IMR-90 (cell line): ENCODE data around the gene MIER3. TPM values are rescaled to one million over a fixed set of nuclear protein-coding genes. Genes with fewer than 3 reads are reported as not detected.

Experiments used
- ATAC-seq: fragments of 200-7000 bp; cut with Tn5 transposase; 2 replicates; pipeline ENCODE4 v1.9.1; 2020; ENCODE audit warnings: low read depth, mild to moderate bottlenecking, moderate library complexity
- BruUV-seq: library from RNA; stranded (reverse); fragments of 400-500 nt; replicated peaks from 2 replicates; lab custom pipeline; 2021; lab: Mats Ljungman, UMichigan
- CTCF ChIA-PET: fragments of 300-600 bp; formaldehyde crosslinking; extraction: SDS; loops from one replicate; lab custom pipeline; 2021; ENCODE audit warnings: antibody characterized with exemption; lab: Yijun Ruan, JAX
- POLR2A ChIA-PET: fragments of 300-600 bp; sonication (Branson Sonifier 250); formaldehyde crosslinking; loops from one replicate; lab custom pipeline; 2022; ENCODE audit warnings: antibody characterized with exemption; ENCODE audit not compliant: unreplicated experiment; lab: Charles Lee
- DNase-seq: peaks from one replicate; pipeline ENCODE4 v3.0.0; 2013
- H2AFZ ChIP-seq: replicated peaks from 2 replicates; pipeline ENCODE3; 2013; ENCODE audit warnings: low read length, mild to moderate bottlenecking; ENCODE audit not compliant: poor library complexity
- H2AK5ac ChIP-seq: 2 replicates; pipeline ENCODE4 v1.6.1; 2013; ENCODE audit warnings: low read depth, low read length, inconsistent platforms
- H2AK9ac ChIP-seq: replicated peaks from 2 replicates; pipeline ENCODE3; 2013; ENCODE audit warnings: mild to moderate bottlenecking, low read depth, low read length, moderate library complexity; ENCODE audit not compliant: poor library complexity
- H2BK120ac ChIP-seq: 2 replicates; pipeline ENCODE4 v1.6.1; 2013; ENCODE audit warnings: low read depth, low read length, inconsistent platforms
- H2BK15ac ChIP-seq: 3 replicates; pipeline ENCODE4 v1.6.1; 2013; ENCODE audit warnings: low read depth, low read length, inconsistent platforms
- H2BK20ac ChIP-seq: 2 replicates; pipeline ENCODE4 v1.6.1; 2013; ENCODE audit warnings: low read depth, mild to moderate bottlenecking, inconsistent platforms, low read length, moderate library complexity
- H2BK5ac ChIP-seq: 2 replicates; pipeline ENCODE4 v1.6.1; 2013; ENCODE audit warnings: mild to moderate bottlenecking, low read depth, low read length, inconsistent platforms; ENCODE audit not compliant: poor library complexity, severe bottlenecking
- H3K14ac ChIP-seq: replicated peaks from 2 replicates; pipeline ENCODE4 v1.6.1; 2013; ENCODE audit warnings: low read depth, low read length, inconsistent platforms
- H3K18ac ChIP-seq: 2 replicates; pipeline ENCODE4 v1.6.1; 2013; ENCODE audit warnings: low read depth, low read length, control low read depth
- H3K23ac ChIP-seq: 2 replicates; pipeline ENCODE4 v1.6.1; 2013; ENCODE audit warnings: low read depth, low read length, inconsistent platforms
- H3K27ac ChIP-seq: 2 replicates; pipeline ENCODE4 v1.5.1; 2013; ENCODE audit warnings: mild to moderate bottlenecking, control low read depth, low read length; ENCODE audit not compliant: insufficient read depth
- H3K27me3 ChIP-seq: 2 replicates; pipeline ENCODE4 v1.6.1; 2013; ENCODE audit warnings: low read length; ENCODE audit not compliant: control insufficient read depth, insufficient read depth
- H3K36me3 ChIP-seq: 2 replicates; pipeline ENCODE4 v1.6.1; 2013; ENCODE audit warnings: low read length, mixed read lengths; ENCODE audit not compliant: control insufficient read depth, insufficient read depth
- H3K4ac ChIP-seq: 2 replicates; pipeline ENCODE4 v1.6.1; 2013; ENCODE audit warnings: low read depth, low read length, inconsistent platforms
- H3K4me1 ChIP-seq: 2 replicates; pipeline ENCODE4 v1.6.1; 2013; ENCODE audit warnings: low read length, mixed read lengths; ENCODE audit not compliant: control insufficient read depth, insufficient read depth
- H3K4me2 ChIP-seq: 2 replicates; pipeline ENCODE4 v1.6.1; 2013; ENCODE audit warnings: low read depth, mild to moderate bottlenecking, control low read depth, low read length, moderate library complexity
- H3K4me3 ChIP-seq: 2 replicates; pipeline ENCODE4 v1.5.1; 2013; ENCODE audit warnings: low read depth, mild to moderate bottlenecking, control low read depth, low read length, moderate library complexity; ENCODE audit not compliant: insufficient read depth
- H3K56ac ChIP-seq: 2 replicates; pipeline ENCODE4 v1.6.1; 2013; ENCODE audit warnings: low read length, inconsistent platforms; ENCODE audit not compliant: insufficient read depth; ENCODE audit errors: extremely low read depth
- H3K79me1 ChIP-seq, 2 experiments: 2 replicates each; pipeline ENCODE4 v1.6.1; 2013; ENCODE audit warnings: low read length in 2 of 2, inconsistent platforms in 1 of 2, low read depth in 1 of 2
- H3K9ac ChIP-seq: 2 replicates; pipeline ENCODE4 v1.6.1; 2013; ENCODE audit warnings: low read depth, low read length, control low read depth
- H3K9me1 ChIP-seq: 2 replicates; pipeline ENCODE4 v1.6.1; 2013; ENCODE audit warnings: low read length, inconsistent platforms; ENCODE audit not compliant: insufficient read depth
- H3K9me3 ChIP-seq: 2 replicates; pipeline ENCODE4 v1.6.1; 2013; ENCODE audit warnings: low read length; ENCODE audit not compliant: control insufficient read depth, insufficient read depth
- H4K20me1 ChIP-seq: 2 replicates; pipeline ENCODE4 v1.6.1; 2013; ENCODE audit warnings: low read length, inconsistent platforms; ENCODE audit not compliant: insufficient read depth
- H4K5ac ChIP-seq: 2 replicates; pipeline ENCODE4 v1.6.1; 2013; ENCODE audit warnings: mild to moderate bottlenecking, low read depth, low read length, control low read depth
- H4K8ac ChIP-seq, 2 experiments: 2 replicates each; pipeline ENCODE4 v1.6.1; 2013; ENCODE audit warnings: low read depth in 2 of 2, low read length in 2 of 2, control low read depth in 1 of 2, inconsistent platforms in 1 of 2
- H4K91ac ChIP-seq: 2 replicates; pipeline ENCODE4 v1.6.1; 2013; ENCODE audit warnings: low read depth, low read length, inconsistent platforms; ENCODE audit not compliant: insufficient read depth
- BHLHE40 ChIP-seq: fragments of 150-350 bp; IDR thresholded peaks from 2 replicates; pipeline ENCODE4 v1.6.1; 2016; ENCODE audit warnings: mild to moderate bottlenecking, low read depth, low read length
- CEBPB ChIP-seq: IDR thresholded peaks from 2 replicates; pipeline ENCODE4 v1.6.1; 2012; ENCODE audit warnings: low read depth, low read length, improper control_type of control experiment
- CHD1 ChIP-seq: IDR thresholded peaks from 2 replicates; pipeline ENCODE4 v1.6.1; 2012; ENCODE audit warnings: low read depth, low read length, improper control_type of control experiment
- ELK1 ChIP-seq: fragments of 150-350 bp; IDR thresholded peaks from 2 replicates; pipeline ENCODE4 v1.6.1; 2016; ENCODE audit warnings: low read depth, mild to moderate bottlenecking, low read length, moderate library complexity, borderline replicate concordance
- MAZ ChIP-seq: IDR thresholded peaks from 2 replicates; pipeline ENCODE4 v1.6.1; 2012; ENCODE audit warnings: low read depth, mild to moderate bottlenecking, low read length, improper control_type of control experiment, moderate library complexity, borderline replicate concordance
- POLR2A ChIP-seq: IDR thresholded peaks from 2 replicates; pipeline ENCODE4 v1.6.1; 2012; ENCODE audit warnings: mild to moderate bottlenecking, low read depth, low read length
- RAD21 ChIP-seq: IDR thresholded peaks from 2 replicates; pipeline ENCODE4 v1.6.1; 2012; ENCODE audit warnings: low read length, improper control_type of control experiment
- RCOR1 ChIP-seq: IDR thresholded peaks from 2 replicates; pipeline ENCODE4 v1.6.1; 2012; ENCODE audit warnings: mild to moderate bottlenecking, low read length, improper control_type of control experiment; ENCODE audit not compliant: insufficient replicate concordance
- WGBS, 2 experiments: methylation state at CpG; one replicate each; pipeline versions ENCODE4 v1.1.5 to v1.1.7; 2013; ENCODE audit warnings: missing lambda C conversion rate in 2 of 2; ENCODE audit not compliant: insufficient read length in 1 of 2; ENCODE audit errors: extremely low coverage in 2 of 2; 5-methylcytosine and 5-hydroxymethylcytosine counted together
- dilution Hi-C: fragments of 300-500 bp; cut with HindIII; formaldehyde crosslinking; loops from one replicate; pipeline ENCODE4 v1.14.3; 2018; ENCODE audit warnings: low sequenced_read_pairs; ENCODE audit not compliant: unreplicated experiment
- in situ Hi-C: fragments of 300-500 bp; cut with MboI; formaldehyde crosslinking; loops from 3 replicates; pipeline ENCODE4 v1.14.3; 2019; ENCODE audit warnings: low sequenced_read_pairs, inconsistent platforms, mixed read lengths
- intact Hi-C: fragments of 100-400 bp; cut with micrococcal nuclease; formaldehyde crosslinking; loops from 2 replicates; pipeline ENCODE4 v1.10.0; 2022
- polyA plus RNA-seq, 3 experiments: library from polyadenylated mRNA; depleted of rRNA; stranded (reverse); fragments of >200 nt; gene quantifications; 2 replicates each; pipeline ENCODE4 v1.2.3, GENCODE V29; 2012; ENCODE audit warnings: low replicate concordance in 1 of 3
- total RNA-seq: library from RNA; depleted of rRNA; stranded (reverse); fragments of >200 nt; gene quantifications from 2 replicates; pipeline ENCODE4 v1.2.3, GENCODE V29; 2012
- TF ChIP-seq, protein P1 (sequence below): conservative IDR thresholded peaks from 2 replicates; pipeline ENCODE4 v1.5.1; 2012; ENCODE audit warnings: mild to moderate bottlenecking, low read depth, low read length, improper control_type of control experiment

The MIER3 gene
- total and polyA plus RNA-seq, 2 of the 4 experiments (the other 2 are of a cell fraction), result 6.4 to 22.9 TPM

DNA sequence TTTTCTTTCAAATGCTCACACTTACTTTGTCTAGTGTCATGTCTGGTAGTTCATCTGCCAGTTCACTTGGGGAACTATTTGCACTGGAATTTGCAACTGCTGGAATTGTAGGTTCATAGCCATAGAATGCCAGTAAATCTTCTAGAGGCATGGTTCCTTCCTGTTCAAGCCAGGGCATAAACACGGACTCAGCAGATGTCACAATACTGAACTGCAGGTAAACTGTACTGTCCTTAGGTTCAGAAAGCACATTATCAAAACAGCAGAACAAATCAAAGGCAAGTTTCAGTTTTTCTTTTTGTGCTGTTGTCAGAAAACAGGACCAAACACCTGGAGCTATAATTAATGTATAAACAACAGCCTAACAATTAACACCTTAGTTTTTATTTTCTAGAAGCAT lies 13.1 kb downstream of the MIER3 start:
- Histone ChIP-seq H3K23ac (no peak overlapping the region), H4K20me1 (no peaks in the 10 kb centered on the region), H3K4me1 (no peaks in the 10 kb centered on the region; the same call in 1 of the 2 replicates), H3K36me3 (peaks cover 47% of the 10 kb centered on the region), H3K27ac (no peak overlapping the region), H3K9ac (no peak overlapping the region), H2AK9ac (no peak overlapping the region), H2AFZ (no peak overlapping the region), H3K14ac (no peak overlapping the region), H3K18ac (no peak overlapping the region), H3K79me1 (peaks cover 15 to 23% of the 10 kb centered on the region in 2 experiments), H3K4me3 (no peak overlapping the region), H3K9me3 (no peaks in the 10 kb centered on the region), H2BK5ac (no peak overlapping the region), H3K27me3 (no peaks in the 10 kb centered on the region), H4K8ac (no peak overlapping the region), H4K5ac (no peak overlapping the region), H2BK120ac (no peak overlapping the region), H2BK20ac (no peak overlapping the region), H3K4me2 (no peak overlapping the region), H2AK5ac (no peak overlapping the region), H4K91ac (no peak overlapping the region), H3K56ac (no peak overlapping the region), H3K9me1 (no peaks in the 10 kb centered on the region), H2BK15ac (no peak overlapping the region), H3K4ac (no peak overlapping the region)
- no TSS peak for BruUV-seq
- ATAC-seq, result no peak
- no peak for DNase-seq
- POLR2A ChIA-PET, result no interaction called here
- dilution Hi-C loops, result no loop called here
- CTCF ChIA-PET, result interaction anchor here (0.6 kb wide), 1 partner anchor 268 kb away, joined by 4 read pairs; no protein-coding TSS in a partner anchor
- in situ Hi-C loops, result no loop called here
- intact Hi-C loops, result no loop called here
- WGBS, 2 experiments, result no CpG with 5 or more reads among the region's 1 CpG
- TF ChIP-seq BHLHE40 (no peak), ELK1 (no peak), RCOR1 (no peak), CHD1 (no peak), RAD21 (no peak), MAZ (no peak), CEBPB (no peak), POLR2A (no peak)
- TF ChIP-seq, protein P1, sequence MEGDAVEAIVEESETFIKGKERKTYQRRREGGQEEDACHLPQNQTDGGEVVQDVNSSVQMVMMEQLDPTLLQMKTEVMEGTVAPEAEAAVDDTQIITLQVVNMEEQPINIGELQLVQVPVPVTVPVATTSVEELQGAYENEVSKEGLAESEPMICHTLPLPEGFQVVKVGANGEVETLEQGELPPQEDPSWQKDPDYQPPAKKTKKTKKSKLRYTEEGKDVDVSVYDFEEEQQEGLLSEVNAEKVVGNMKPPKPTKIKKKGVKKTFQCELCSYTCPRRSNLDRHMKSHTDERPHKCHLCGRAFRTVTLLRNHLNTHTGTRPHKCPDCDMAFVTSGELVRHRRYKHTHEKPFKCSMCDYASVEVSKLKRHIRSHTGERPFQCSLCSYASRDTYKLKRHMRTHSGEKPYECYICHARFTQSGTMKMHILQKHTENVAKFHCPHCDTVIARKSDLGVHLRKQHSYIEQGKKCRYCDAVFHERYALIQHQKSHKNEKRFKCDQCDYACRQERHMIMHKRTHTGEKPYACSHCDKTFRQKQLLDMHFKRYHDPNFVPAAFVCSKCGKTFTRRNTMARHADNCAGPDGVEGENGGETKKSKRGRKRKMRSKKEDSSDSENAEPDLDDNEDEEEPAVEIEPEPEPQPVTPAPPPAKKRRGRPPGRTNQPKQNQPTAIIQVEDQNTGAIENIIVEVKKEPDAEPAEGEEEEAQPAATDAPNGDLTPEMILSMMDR, result no peak
